HG03108 (cell line): ENCODE data around the gene TSN.
A peak's percentile ranks its signal among the peaks of the same experiment; 100 is the strongest.
"Not testable (repeated sequence)": the region's sequence is repeated elsewhere in the genome, so short reads cannot be mapped to it uniquely, and the experiment has no call there.

Source experiments
- ATAC-seq: cut with Tn5 transposase; IDR thresholded peaks from one replicate; pipeline ENCODE4 v1.9.1; 2021; ENCODE audit warnings: moderate library complexity; ENCODE audit not compliant: unreplicated experiment

TSN gene

DNA sequence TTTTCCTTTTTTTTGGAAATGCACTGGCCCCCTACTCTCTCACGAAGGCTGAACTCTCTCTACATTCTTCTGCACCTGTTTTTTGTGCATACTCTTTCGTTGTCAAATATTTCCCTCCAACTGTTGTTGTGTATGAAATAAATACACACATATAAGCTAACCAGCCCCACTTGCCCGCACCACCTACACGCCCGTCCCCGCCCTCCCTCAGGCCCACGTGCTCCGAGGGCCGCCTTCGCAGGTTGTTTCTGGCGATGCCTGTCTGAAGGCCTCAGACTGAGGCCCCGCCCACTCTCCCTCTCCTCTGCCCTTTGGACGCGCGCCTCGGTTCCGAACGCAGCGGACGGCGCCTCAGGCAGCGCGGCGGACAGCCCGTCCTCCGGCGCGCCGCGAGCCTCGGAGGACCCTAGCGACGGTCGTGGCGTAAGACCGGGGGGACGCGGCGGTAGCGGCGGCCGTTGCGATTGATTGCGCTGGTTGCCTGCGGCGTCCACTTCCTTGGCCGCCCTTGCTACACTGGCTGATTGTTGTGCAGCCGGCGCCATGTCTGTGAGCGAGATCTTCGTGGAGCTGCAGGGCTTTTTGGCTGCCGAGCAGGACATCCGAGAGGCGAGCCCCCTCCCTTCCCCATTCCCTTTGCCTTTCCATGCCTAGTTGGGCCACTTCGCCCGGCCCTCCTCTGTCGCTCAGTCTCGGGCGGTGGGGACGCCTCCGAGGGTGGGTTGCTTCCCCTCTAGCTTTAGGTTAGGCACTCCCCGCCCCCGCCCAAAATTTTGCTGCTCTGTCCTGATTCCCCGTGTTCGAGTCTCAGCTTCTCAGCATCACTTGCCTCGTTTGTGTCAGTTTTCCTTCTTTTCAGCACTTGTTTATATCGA, at the start of gene TSN:
Gene TSN, plus strand, starts transcription at position 415 of the 875 bp plus-strand sequence. Its CDS starts 129 bp downstream, at position 544.
- ATAC-seq, result peak; percentile 100

DNA sequence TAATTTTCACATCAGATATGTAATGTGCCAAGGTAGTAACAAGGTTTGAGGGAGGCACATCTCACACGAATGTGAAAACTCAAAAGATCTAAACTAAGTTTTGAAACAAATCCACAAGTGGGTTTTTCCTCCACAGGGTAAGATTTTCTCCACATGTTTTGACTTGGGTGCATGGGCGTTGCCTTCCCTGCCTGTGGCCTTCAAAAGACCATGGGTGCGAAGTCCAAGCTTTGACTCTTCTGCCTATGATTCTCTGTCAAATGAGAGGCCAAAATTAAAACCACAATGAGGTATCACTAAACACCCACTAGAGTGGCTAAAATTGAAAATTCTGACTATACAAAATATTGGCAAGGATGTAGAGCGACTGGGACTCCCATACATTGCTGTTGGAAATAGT, 49.5 kb upstream of the TSN start:
- no peak for ATAC-seq

DNA sequence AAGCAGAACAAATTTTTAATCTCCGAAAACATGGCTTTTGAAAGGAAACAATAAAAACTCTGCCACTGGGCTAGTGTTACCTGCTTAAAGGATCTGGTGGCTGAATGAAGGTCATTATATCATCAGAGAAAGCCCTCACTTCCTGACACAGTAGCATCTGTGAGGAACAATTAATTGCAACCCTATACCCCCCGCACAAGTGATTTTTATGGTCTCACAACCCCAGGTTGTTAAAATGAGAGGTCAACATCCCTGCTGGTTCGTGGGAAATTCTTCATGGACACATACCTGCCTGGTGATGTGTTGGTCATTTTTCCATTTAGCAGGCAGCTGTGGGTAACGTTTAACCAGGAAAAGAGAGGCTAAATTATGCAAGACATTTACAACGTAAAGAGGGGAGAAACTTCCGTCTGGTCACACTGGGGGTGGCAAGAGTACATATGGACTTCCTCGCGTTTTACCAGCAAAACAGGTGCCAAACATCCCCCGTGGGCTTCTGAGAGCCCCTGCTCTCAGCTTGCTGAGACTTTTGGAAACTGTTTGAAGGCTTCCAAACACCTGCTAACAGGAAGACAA, 48.0 kb upstream of the TSN start:
- ATAC-seq, result no peak

DNA sequence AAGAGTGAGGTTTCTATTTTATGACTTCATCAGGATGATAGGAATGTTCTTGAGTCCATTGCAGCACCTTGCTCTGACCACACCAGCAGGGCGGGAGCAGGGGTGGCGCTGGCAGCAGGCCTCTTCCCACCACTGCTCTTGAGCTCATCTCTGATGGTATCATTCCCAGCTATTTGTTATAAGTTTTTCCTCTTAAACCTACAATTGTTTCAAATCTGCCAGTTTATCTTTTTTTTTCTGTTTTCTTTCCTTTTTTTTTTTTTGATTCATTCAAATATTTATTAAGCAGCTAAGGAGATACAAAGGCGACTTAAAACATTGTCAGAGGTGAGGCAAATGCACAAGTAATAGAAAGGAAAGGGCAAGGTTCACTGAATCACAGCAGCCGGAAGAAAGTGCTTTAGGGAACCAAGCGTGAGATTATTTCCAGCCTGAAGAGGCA, 47.5 kb upstream of the TSN start:
- no peak for ATAC-seq

GRCh38 chr2:121709776-121710469, 45.5 kb upstream of the TSN start:
- ATAC-seq, result no peak

DNA sequence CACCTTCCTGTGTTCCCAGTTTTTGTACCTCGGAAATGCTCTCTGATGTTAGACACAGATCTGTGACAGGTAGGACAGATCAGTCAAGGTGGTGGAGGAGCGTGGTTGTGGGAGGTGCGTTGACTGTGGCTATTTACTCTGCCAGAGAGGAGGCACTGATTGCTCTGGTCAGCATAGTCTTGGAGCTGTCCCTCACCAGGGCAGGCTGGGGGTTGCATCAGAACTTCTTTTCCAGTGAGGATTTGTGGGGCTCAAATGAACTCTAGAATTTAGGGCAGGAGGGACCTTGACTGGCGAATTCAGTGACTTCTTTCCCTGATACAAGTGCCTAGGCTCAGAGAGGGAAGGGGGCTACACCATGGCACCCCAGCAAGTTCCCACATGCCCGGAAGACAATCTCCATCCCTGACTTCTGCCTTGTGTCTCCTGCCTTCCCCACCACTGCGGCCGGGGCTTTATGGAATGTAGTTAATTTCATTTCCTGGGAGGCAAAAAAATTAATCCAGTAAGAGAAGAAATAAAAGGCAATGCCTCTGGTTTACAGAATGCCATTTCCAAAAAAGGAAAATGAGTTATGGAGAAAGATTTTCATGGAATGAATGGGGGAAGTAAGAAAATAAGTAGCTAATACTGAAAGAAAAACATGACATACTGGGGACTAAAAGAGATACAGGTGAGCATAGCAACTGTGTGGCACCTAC, 44.8 kb upstream of the TSN start:
- ATAC-seq, result no peak

GRCh38 chr2:121711481-121711880, 44.0 kb upstream of the TSN start:
- not testable (repeated sequence) for ATAC-seq

GRCh38 chr2:121716126-121716525, 39.3 kb upstream of the TSN start:
- no peak for ATAC-seq

- ATAC-seq, result no peak
Observed at GRCh38 chr2:121717529-121717928, 37.9 kb upstream of the TSN start.

- ATAC-seq, result no peak
Observed at GRCh38 chr2:121721926-121722325, 33.5 kb upstream of the TSN start.

DNA sequence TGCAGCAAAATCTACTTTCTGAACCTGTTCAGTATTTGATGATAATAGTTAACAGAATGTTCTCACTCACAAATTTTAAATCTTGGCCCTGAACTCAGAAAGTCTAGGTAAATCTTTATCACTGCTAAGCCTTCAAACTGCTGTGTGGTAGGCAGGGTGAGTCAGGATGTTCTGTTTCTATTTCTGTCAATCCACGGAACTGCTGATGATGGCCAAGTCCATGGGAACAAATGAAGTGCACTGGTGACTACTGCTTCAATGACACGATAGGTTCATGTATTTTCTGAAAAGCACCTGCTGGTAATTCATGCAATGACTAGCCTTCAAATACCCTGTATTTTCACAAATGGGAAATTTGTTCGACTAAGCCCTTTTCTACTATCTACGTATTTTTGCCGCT, 33.0 kb upstream of the TSN start:
- ATAC-seq, result no peak

- ATAC-seq, result no peak
Observed at GRCh38 chr2:121723316-121723715, 32.1 kb upstream of the TSN start.

DNA sequence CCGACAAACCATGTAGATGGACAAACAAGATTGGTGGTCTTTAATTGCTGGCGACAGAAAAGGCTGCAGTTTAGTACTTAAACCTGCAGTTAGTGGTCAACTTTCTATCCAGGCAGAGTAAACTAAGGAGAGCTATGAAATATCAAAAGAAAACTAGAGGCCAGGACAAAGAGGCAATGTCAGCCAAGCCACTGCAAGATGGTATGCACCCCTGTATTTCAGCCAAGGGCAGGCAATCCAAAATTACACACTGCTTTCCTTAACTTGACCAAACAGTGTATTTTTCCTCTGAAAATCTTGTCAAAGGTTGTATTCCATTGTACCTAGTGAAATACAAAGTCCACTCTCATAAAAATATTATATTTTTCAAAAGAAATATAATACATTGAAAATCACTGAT, 28.1 kb upstream of the TSN start:
- no peak for ATAC-seq

DNA sequence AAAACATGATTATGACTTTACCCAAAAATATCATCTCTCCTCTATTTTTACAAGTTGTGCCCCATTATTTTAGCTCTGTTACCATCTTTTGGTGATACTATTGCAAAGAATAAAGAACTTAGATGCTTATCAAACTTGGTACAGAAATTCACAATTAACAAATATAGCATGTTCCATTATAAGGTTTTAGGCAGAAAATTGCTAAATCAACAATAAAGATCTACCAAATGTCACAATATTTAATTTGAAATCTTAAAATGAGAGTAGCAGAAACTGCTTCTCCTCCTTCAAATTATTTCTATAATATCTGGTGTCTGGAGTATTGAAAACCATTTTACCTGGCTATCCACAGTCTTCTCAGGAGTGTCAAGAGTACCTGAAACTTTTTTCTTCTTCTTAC, 27.5 kb upstream of the TSN start:
- ATAC-seq, result no peak

DNA sequence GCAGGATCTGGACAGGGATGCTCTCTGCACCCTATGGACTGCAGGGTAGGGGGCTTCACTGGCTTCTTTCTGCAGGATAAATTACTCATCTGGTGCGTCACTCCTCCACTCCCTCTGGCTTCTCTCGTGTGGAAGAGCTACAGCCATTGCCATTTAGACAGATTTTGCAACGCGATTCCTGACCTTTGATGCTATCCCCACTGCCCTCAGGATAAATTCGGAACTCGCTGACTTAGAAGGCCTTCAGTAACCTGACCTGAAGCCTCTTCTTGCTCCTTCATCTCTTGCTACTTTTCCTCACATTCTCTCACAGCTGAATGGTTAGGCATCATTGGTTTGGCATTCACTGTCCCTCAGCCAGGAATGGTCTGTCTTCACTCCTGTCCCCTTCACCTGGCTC, 24.1 kb upstream of the TSN start:
- ATAC-seq, result no peak

DNA sequence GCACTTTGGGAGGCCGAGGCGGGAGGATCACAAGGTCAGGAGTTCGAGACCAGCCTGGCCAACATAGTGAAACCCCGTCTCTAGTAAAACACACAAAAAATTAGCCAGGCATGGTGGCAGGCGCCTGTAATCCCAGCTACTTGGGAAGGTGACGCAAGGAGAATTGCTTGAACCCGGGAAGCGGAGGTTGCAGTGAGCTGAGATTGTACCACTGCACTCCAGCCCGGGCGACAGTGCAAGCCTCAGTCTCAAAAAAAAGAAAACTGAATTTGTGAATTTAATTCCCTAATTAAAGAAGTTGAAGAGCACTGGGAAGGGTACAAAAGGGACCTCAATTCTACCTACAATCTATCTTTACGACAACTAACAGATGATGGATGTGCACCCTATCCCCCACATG, 20.9 kb upstream of the TSN start:
- ATAC-seq, result not testable (repeated sequence)

DNA sequence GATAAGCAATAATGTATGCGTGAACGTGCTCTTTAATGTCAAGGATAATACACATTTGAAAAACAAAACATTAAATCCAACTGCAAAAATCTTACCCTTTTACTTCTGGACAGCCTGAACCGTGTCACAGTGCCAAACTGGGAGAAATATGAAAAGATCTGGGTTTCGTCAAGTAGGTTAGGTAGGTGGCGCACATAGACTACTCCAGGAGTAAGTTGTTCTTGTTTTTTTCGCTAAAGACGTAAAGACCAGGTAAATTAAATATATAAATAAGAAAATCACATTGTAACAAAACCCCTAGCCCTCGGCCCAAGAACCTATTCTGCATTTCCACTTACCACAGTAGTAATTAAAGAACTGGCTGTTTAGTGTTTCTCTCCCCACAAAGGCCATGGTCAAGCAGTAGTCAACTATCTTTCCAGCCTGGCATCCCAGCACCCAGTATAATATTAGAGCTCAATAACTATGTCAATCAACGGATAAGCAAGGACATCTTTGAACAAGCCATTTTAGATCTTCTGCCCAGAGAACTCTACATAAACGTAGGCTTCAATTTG, 19.9 kb upstream of the TSN start:
- no peak for ATAC-seq

- ATAC-seq, result no peak
Observed at GRCh38 chr2:121736140-121736461, 19.4 kb upstream of the TSN start.

DNA sequence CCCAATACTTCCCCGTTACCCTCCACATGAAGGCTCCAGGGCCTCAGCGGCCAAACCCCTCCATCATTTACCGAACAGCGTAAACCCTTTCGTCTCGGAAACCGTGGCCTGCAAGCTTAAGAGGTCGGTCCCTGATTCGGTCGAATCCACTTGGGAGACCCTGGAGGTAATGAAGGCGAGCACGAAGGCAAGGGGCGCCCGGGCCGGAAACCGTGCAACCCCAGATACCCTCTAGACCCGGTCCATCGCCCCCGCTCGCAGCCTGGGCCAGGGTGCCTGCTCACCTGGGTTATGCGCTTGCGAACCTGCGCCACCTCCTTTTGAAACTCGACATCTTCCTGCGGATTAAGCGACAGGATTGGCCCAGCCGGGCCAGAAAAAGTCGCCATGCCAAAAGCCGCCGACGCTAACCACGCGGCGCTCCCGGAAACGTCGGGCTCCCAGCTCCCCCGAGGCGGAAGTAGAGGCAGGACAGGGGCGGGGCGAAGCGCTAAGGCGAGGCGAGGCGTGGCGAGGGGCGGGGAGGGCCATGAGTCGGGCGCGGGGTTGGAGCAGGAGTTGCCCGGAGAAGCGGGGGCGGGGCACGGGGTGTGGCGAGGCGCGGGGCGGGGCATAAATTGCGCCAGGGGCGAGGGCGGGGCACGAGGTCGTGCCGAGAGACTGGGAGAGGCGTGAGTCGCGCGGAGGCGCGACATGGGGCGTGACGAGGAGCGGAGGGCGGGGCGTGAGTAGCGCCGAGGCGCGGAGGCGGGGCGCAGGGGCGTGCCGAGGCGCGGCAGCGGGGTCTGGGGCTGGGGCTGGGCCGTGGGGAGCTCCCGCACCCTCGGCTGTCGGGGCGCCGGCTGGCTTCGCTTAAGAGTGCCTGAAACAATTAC, 18.8 kb upstream of the TSN start, which contains the start of gene NIFK:
Gene NIFK, minus strand, starts transcription at position 414 of the 875 bp plus-strand sequence. Its CDS starts 25 bp downstream, at position 389.
- ATAC-seq, result peak; percentile 86

- ATAC-seq, result no peak
Observed at GRCh38 chr2:121740973-121741372, 14.5 kb upstream of the TSN start.
